K562 (cell line): ENCODE data around the gene WNK2.

Source experiments
- ARID4B ChIP-seq: sonication (generic); formaldehyde crosslinking; IDR thresholded peaks from 2 replicates; pipeline ENCODE4 v1.8.0; 2022; ENCODE audit warnings: mild to moderate bottlenecking, missing genetic modification reagents
- HDAC1 ChIP-seq, 2 experiments: fragments of 450-650 bp; IDR thresholded peaks; 2 replicates each; pipeline ENCODE4 v1.6.1; 2016 to 2017; ENCODE audit warnings: inconsistent platforms in 1 of 2, mild to moderate bottlenecking in 1 of 2, moderate library complexity in 1 of 2
- NFYB ChIP-seq: IDR thresholded peaks from 2 replicates; pipeline ENCODE4 v1.6.1; 2011; ENCODE audit warnings: mild to moderate bottlenecking, moderate library complexity; ENCODE audit not compliant: insufficient read length; ENCODE audit errors: extremely low read depth
- SNRNP70 ChIP-seq: fragments of 200-400 bp; formaldehyde crosslinking; optimal IDR thresholded peaks from 2 replicates; pipeline ENCODE3; 2017; ENCODE audit warnings: low read depth, low read length
- ZBTB1 ChIP-seq: sonication (generic); formaldehyde crosslinking; IDR thresholded peaks from 2 replicates; pipeline ENCODE4 v1.8.1; 2023; ENCODE audit warnings: missing genetic modification reagents, low read depth, mild to moderate bottlenecking, borderline replicate concordance

DNA sequence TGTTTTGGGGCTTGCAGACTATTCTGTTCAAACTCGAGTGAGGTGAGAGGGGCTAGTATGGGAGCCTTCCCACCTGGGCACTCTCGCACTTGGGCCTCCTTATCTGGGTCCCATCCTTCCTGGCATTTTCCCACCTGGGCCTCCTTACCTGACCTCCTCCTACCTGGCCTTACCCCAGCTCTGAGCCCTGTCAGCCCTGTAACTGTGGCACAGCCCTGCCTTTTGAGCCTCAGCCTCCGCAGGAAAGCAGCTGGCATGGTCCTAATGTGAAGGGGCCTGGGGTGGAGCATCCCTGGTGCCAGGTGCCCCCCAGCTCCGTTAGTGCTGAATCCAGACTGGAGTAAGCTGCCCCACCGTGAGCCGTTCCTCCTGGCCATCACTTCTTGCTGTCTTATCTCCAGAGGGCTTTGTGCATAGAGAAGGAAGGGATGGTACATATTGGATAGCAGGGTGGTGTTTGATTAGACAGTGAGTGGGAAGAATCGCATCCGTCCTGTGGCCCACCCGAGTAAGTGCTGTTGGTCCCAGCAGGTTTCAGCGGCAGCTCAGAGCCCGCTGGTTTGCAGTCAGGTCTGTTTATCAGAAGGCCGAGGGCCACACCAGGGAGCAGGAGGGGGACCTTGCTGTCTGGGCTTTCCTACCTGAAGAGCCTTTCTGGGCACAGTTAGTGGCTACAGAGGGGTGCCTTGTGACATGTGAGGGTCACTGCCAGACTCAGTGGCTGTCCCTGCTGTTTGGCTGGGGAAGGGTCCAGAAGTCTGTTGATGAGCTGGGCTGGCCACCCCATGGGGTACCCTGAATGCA lies 76.5 kb downstream of the WNK2 start:
- TF ChIP-seq NFYB (no peak), HDAC1 (IDR thresholded peaks at IDR 0.05) (no peak), ARID4B (CRISPR knock-in tag) (no peak), ZBTB1 (CRISPR knock-in tag) (no peak), SNRNP70 (no peak)
